Peyer's patch (tissue), 4 donors: Measurements from ENCODE around the gene BMPR1A. TPM values are rescaled to one million over a fixed set of nuclear protein-coding genes. Genes with fewer than 3 reads are reported as not detected.
"Not testable (repeated sequence)": the region's sequence is repeated elsewhere in the genome, so short reads cannot be mapped to it uniquely, and the experiment has no call there.

Experiments
- DNase-seq, 3 donors: peaks; one replicate each; pipeline ENCODE4 v3.0.0-alpha.2; 2017 to 2019
- H3K27ac ChIP-seq, 4 donors: fragments of 200-600 bp; sonication (generic); one replicate each; pipeline ENCODE4 v1.5.1; 2016 to 2019
- H3K27me3 ChIP-seq, 2 donors: fragments of 200-600 bp; sonication (generic); one replicate each; pipeline ENCODE4 v1.5.1; 2019
- H3K36me3 ChIP-seq, 3 donors: fragments of 200-600 bp; sonication (generic); one replicate each; pipeline ENCODE4 v1.5.1; 2016 to 2019
- H3K4me1 ChIP-seq, 4 donors: fragments of 200-600 bp; sonication (generic); one replicate each; pipeline ENCODE4 v1.5.1; 2016 to 2019
- H3K4me3 ChIP-seq, 4 donors: fragments of 200-600 bp; sonication (generic); 1 replicate in 3 of 4; 2 replicates in 1 of 4; pipeline ENCODE4 v1.5.1; 2016 to 2019; ENCODE audit warnings: mild to moderate bottlenecking in 1 of 4
- H3K9me3 ChIP-seq, 4 donors: fragments of 200-600 bp; sonication (generic); one replicate each; pipeline ENCODE4 v1.5.1; 2016 to 2019; ENCODE audit warnings: mild to moderate bottlenecking in 1 of 4
- POLR2A ChIP-seq, 2 donors: fragments of 450-650 bp; IDR thresholded peaks; one replicate each; pipeline ENCODE4 v1.5.1; 2017; ENCODE audit warnings: antibody characterized with exemption in 2 of 2, mild to moderate bottlenecking in 2 of 2, moderate library complexity in 2 of 2
- total RNA-seq, 4 donors: library from RNA; depleted of rRNA; stranded (reverse); fragments of >200 nt; gene quantifications; one replicate each; pipeline ENCODE4 v1.1.0, GENCODE V29; 2016
- TF ChIP-seq, protein P1 (sequence below), 6 experiments: fragments of 450-650 bp in 4 of 6; fragments of 200-600 bp in 2 of 6; sonication (generic) in 1 of 6; IDR thresholded peaks; one replicate each; pipeline ENCODE4 v1.5.1; 2017 to 2019; ENCODE audit warnings: antibody characterized with exemption in 6 of 6, mild to moderate bottlenecking in 3 of 6, moderate library complexity in 1 of 6

The BMPR1A gene
- total RNA-seq, 4 donors from 2014 or later = 17.1 to 40.1 (median 24.9) TPM

- Histone ChIP-seq H3K4me1 (no peaks in the 10 kb centered on the region), H3K27ac (no peak overlapping the region), H3K36me3 (no peaks in the 10 kb centered on the region), H3K9me3 (no peaks in the 10 kb centered on the region), H3K27me3 (no peaks in the 10 kb centered on the region), H3K4me3 (no peak overlapping the region)
- no peak for DNase-seq
- TF ChIP-seq POLR2A (IDR thresholded peaks at IDR 0.05) = no peak
- TF ChIP-seq, protein P1, sequence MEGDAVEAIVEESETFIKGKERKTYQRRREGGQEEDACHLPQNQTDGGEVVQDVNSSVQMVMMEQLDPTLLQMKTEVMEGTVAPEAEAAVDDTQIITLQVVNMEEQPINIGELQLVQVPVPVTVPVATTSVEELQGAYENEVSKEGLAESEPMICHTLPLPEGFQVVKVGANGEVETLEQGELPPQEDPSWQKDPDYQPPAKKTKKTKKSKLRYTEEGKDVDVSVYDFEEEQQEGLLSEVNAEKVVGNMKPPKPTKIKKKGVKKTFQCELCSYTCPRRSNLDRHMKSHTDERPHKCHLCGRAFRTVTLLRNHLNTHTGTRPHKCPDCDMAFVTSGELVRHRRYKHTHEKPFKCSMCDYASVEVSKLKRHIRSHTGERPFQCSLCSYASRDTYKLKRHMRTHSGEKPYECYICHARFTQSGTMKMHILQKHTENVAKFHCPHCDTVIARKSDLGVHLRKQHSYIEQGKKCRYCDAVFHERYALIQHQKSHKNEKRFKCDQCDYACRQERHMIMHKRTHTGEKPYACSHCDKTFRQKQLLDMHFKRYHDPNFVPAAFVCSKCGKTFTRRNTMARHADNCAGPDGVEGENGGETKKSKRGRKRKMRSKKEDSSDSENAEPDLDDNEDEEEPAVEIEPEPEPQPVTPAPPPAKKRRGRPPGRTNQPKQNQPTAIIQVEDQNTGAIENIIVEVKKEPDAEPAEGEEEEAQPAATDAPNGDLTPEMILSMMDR (IDR thresholded peaks at IDR 0.05) = no peak
Observed at GRCh38 chr10:86950349-86950748, 193.9 kb downstream of the BMPR1A start.

DNA sequence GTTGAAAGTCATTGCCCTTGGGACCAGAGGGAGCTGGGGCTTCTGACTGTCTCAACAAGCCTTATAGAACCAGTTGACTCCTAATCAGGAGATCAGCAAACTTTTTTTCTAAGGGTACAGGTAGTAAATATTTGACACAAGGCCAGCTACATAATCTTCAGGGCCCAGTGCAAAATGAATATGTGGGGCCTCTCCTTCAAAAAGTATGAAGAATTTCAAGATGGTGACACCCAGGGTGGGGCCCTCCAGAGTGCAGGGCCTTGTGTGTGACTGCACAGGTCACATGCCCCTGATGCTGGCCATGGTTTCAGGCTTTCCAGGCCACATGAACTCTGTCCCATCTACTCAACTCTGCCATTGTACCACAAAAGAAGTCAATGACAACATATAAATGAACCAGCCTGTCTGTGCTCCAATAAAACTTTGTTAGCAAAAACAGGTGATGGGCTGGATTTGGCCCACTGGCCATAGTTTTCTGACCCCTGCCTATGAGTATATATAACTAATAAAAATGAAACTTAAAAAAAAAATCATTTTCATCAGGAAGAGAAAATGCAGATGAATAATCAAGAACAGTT is 194.9 kb downstream of the BMPR1A start:
- Histone ChIP-seq H3K4me3 (no peak overlapping the region), H3K4me1 (no peaks in the 10 kb centered on the region), H3K27ac (no peak overlapping the region), H3K27me3 (no peaks in the 10 kb centered on the region), H3K9me3 (no peaks in the 10 kb centered on the region), H3K36me3 (no peaks in the 10 kb centered on the region)
- TF ChIP-seq, protein P1 (IDR thresholded peaks at IDR 0.05) = no peak
- TF ChIP-seq POLR2A (IDR thresholded peaks at IDR 0.05) = no peak
- DNase-seq = no peak

GRCh38 chr10:86952106-86952505 is 195.7 kb downstream of the BMPR1A start:
- DNase-seq = peak in 1 of 3 donors; percentile 14
- H3K4me3 ChIP-seq = no peak overlapping the region
- H3K4me1 ChIP-seq = no peaks in the 10 kb centered on the region
- H3K27me3 ChIP-seq = no peaks in the 10 kb centered on the region
- no peak overlapping the region for H3K27ac ChIP-seq
- no peaks in the 10 kb centered on the region for H3K36me3 ChIP-seq
- TF ChIP-seq, protein P1 (IDR thresholded peaks at IDR 0.05) = no peak
- no peak for TF ChIP-seq POLR2A (IDR thresholded peaks at IDR 0.05)
- no peaks in the 10 kb centered on the region for H3K9me3 ChIP-seq

DNA sequence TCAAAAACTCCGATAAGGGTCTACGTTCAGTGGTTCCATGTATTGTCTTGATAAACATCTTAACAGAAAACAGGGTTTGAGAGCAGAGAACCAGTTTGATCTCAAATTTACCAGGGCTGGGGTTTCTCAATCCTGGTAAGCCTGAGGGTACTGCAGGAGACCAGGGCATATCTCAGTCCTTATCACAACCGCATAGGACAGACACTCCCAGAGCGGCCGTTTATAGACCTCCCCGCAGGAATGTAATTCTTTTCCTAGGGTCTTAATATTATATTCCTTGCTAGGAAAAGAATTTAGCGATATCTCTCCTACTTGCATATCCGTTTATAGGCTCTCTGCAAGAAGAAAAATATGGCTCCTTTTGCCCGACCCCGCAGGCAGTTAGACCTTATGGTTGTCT is 196.3 kb downstream of the BMPR1A start:
- H3K4me1 ChIP-seq, H3K27ac ChIP-seq, DNase-seq: not testable (repeated sequence)

DNA sequence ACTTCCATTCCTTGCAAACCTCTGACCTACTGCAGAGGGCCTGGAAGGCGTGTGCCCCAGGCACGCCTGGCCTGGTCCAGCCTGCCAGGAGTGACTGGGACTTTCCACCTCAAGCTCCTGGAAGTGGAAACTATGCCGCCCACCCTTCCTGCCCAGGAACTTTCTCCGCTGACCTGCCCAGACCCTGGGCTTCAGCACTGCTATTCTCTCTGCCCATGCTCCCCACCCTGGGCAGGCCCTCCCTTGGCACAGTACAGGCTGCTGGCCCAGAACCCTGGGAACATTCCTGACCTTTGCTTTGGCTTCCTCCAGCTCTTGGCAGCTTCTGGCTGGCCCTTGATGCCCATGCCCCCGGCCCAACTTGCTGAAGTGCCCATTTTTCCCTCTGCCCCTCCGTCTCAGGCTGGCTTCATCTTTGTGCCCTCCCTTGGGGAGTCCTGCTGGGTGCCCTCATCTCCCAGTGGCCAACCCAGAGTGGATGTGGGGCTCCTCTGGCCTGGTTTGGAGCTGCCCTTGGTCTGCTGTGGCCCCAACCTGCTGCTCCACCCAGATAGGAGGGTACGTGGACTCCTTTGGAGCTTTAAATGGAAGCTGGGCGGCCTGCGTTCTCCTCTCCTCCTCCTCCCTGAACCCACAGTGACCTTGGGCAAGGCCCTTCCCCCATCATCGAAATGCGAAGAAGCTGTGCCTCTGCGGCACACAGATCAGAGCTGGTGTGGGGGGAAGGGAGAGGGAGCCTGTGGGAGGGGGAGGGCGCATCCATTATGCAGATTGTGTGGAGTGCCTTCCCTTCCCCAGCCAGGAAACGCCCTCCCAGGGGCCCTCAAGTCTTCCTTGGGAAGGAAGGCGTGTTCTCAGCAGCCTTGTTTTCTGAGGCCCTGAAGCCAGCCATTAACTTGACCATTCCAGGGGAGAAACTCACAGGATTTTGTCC is 197.6 kb downstream of the BMPR1A start:
- Histone ChIP-seq H3K9me3 (no peaks in the 10 kb centered on the region), H3K4me3 (peak overlapping the region in 1 of 4 donors; percentile 28), H3K27me3 (no peaks in the 10 kb centered on the region), H3K4me1 (peaks cover 0 to 11% (median 0%) of the 10 kb centered on the region in 4 donors), H3K27ac (peak overlapping the region in 3 of 4 donors; percentile 17 to 71 (median 62)), H3K36me3 (no peaks in the 10 kb centered on the region)
- TF ChIP-seq, protein P1 (IDR thresholded peaks at IDR 0.05) = no peak
- no peak for TF ChIP-seq POLR2A (IDR thresholded peaks at IDR 0.05)
- DNase-seq = peak in 1 of 3 donors; percentile 41

More for the DNA sequence above, 196.3 kb downstream of the BMPR1A start:
- not testable (repeated sequence) for H3K4me3 ChIP-seq, H3K9me3 ChIP-seq, H3K36me3 ChIP-seq, H3K27me3 ChIP-seq
